ENCODE data around the gene TRNP1. TPM values are rescaled to one million over a fixed set of nuclear protein-coding genes. Genes with fewer than 3 reads are reported as not detected.

The TRNP1 gene
- total RNA-seq, 2 donors from 2014 or later = 0.22 TPM; not detected in 1

Other genes starting within 250 kb of the TRNP1 start
- gene PIGV, start 205.7 kb upstream of the TRNP1 start, total RNA-seq = 10 to 100 TPM; 12.0 to 14.3 TPM
- 10 to 100 TPM; 70.2 to 71.2 TPM for gene ZDHHC18, start 167.0 kb upstream of the TRNP1 start, total RNA-seq
- gene SFN, start 130.5 kb upstream of the TRNP1 start, total RNA-seq = 1 to 10 TPM; 1.3 TPM
- 10 to 100 TPM; 29.1 to 41.9 TPM for gene GPN2, start 103.4 kb upstream of the TRNP1 start, total RNA-seq
- 10 to 100 TPM; 26.4 to 43.2 TPM for gene GPATCH3, start 93.2 kb upstream of the TRNP1 start, total RNA-seq
- not detected for gene NR0B2, start 79.7 kb upstream of the TRNP1 start, total RNA-seq
- 10 to 100 TPM; 41.8 to 43.0 TPM for gene NUDC, start 71.9 kb upstream of the TRNP1 start, total RNA-seq
- gene KDF1, start 33.2 kb upstream of the TRNP1 start, total RNA-seq = 1 to 10 TPM in 1 of 2 donors, under 1 TPM in 1; 0.62 to 1.3 TPM
- not detected for gene TENT5B, start 19.2 kb downstream of the TRNP1 start, total RNA-seq
- 10 to 100 TPM; 21.4 to 30.4 TPM for gene SLC9A1, start 161.4 kb downstream of the TRNP1 start, total RNA-seq
- gene WDTC1, start 240.9 kb downstream of the TRNP1 start, total RNA-seq = 10 to 100 TPM; 30.7 to 32.9 TPM

All from T-helper 17 cell (primary cell).